WTC11 (cell line): ENCODE results near the gene SYTL4. TPM values are rescaled to one million over a fixed set of nuclear protein-coding genes. Genes with fewer than 3 reads are reported as not detected.

Experiments used
- ATAC-seq: fragments of 200-7000 bp; cut with Tn5 transposase; 2 replicates; pipeline ENCODE4 v1.10.0; 2021; ENCODE audit warnings: mild to moderate bottlenecking, moderate library complexity
- CTCF ChIA-PET: fragments of 300-600 bp; sonication (Branson Sonifier 250); formaldehyde crosslinking; loops from one replicate; lab custom pipeline; 2021; ENCODE audit warnings: antibody characterized with exemption; lab: Charles Lee
- POLR2A ChIA-PET: fragments of 350-600 bp; sonication (Branson Sonifier 250); formaldehyde crosslinking; loops from one replicate; lab custom pipeline; 2021; ENCODE audit warnings: antibody characterized with exemption; lab: Charles Lee
- DNase-seq: peaks from one replicate; pipeline ENCODE4 v3.0.0; 2021; ENCODE audit warnings: low spot score
- H3K27ac Mint-ChIP-seq: 2 replicates; pipeline ENCODE4 v1.8.0; 2021; ENCODE audit warnings: mixed read lengths
- H3K27me3 Mint-ChIP-seq: 2 replicates; pipeline ENCODE4 v1.8.0; 2021; ENCODE audit warnings: low read depth, mild to moderate bottlenecking, moderate library complexity, mixed read lengths
- H3K36me3 Mint-ChIP-seq: 2 replicates; pipeline ENCODE4 v1.8.0; 2021; ENCODE audit warnings: mixed read lengths
- H3K4me1 Mint-ChIP-seq: 2 replicates; pipeline ENCODE4 v1.8.0; 2022; ENCODE audit warnings: mixed read lengths
- H3K4me3 Mint-ChIP-seq: 2 replicates; pipeline ENCODE4 v1.8.0; 2021; ENCODE audit warnings: mild to moderate bottlenecking, moderate library complexity, mixed read lengths
- H3K9me3 Mint-ChIP-seq: 2 replicates; pipeline ENCODE4 v1.8.0; 2021; ENCODE audit warnings: mixed read lengths
- AR ChIP-seq: fragments of 250-450 bp; sonication (Bioruptor Pico); IDR thresholded peaks from 2 replicates; pipeline ENCODE4 v1.9.0; 2021; ENCODE audit warnings: mild to moderate bottlenecking
- ATF3 ChIP-seq: sonication (generic); formaldehyde crosslinking; conservative IDR thresholded peaks from 2 replicates; pipeline ENCODE4 v1.8.1; 2022; ENCODE audit warnings: mild to moderate bottlenecking, missing genetic modification reagents
- CREM ChIP-seq: sonication (generic); formaldehyde crosslinking; IDR thresholded peaks from 2 replicates; pipeline ENCODE4 v1.8.1; 2022; ENCODE audit warnings: mild to moderate bottlenecking, missing genetic modification reagents, moderate library complexity
- E2F4 ChIP-seq: sonication (generic); formaldehyde crosslinking; IDR thresholded peaks from 2 replicates; pipeline ENCODE4 v1.8.1; 2022; ENCODE audit warnings: low read depth, mild to moderate bottlenecking, moderate library complexity, missing genetic modification reagents, borderline replicate concordance
- ERG ChIP-seq: fragments of 250-450 bp; sonication (Bioruptor Pico); IDR thresholded peaks from 2 replicates; pipeline ENCODE4 v1.8.0; 2021; ENCODE audit warnings: mild to moderate bottlenecking
- GTF2I ChIP-seq: fragments of 250-450 bp; sonication (Bioruptor Pico); conservative IDR thresholded peaks from 2 replicates; pipeline ENCODE4 v1.4.0; 2021; ENCODE audit warnings: mild to moderate bottlenecking
- MYBL2 ChIP-seq: sonication (generic); formaldehyde crosslinking; IDR thresholded peaks from 2 replicates; pipeline ENCODE4 v1.8.1; 2023; ENCODE audit warnings: mild to moderate bottlenecking, moderate library complexity, missing genetic modification reagents
- NFE2L1 ChIP-seq: sonication (generic); formaldehyde crosslinking; IDR thresholded peaks from 2 replicates; pipeline ENCODE4 v1.8.1; 2023; ENCODE audit warnings: missing genetic modification reagents
- NR1H2 ChIP-seq: sonication (generic); formaldehyde crosslinking; IDR thresholded peaks from 2 replicates; pipeline ENCODE4 v1.9.0; 2021; ENCODE audit warnings: mild to moderate bottlenecking, moderate library complexity, missing genetic modification reagents
- NR2C2 ChIP-seq: sonication (generic); formaldehyde crosslinking; IDR thresholded peaks from 2 replicates; pipeline ENCODE4 v1.8.0; 2022; ENCODE audit warnings: mild to moderate bottlenecking, missing genetic modification reagents
- SP1 ChIP-seq: sonication (generic); formaldehyde crosslinking; conservative IDR thresholded peaks from 2 replicates; pipeline ENCODE4 v1.8.1; 2022; ENCODE audit warnings: missing genetic modification reagents
- STAT6 ChIP-seq: sonication (generic); formaldehyde crosslinking; conservative IDR thresholded peaks from 2 replicates; pipeline ENCODE4 v1.8.1; 2023; ENCODE audit warnings: mild to moderate bottlenecking, low read depth, missing genetic modification reagents, moderate library complexity
- TEAD1 ChIP-seq: sonication (generic); formaldehyde crosslinking; IDR thresholded peaks from 2 replicates; pipeline ENCODE4 v1.8.0; 2022; ENCODE audit warnings: mild to moderate bottlenecking, missing genetic modification reagents
- ZMAT4 ChIP-seq: fragments of 250-450 bp; sonication (Bioruptor Pico); IDR thresholded peaks from 2 replicates; pipeline ENCODE4 v1.9.0; 2021; ENCODE audit warnings: mild to moderate bottlenecking
- ZNF281 ChIP-seq: sonication (generic); formaldehyde crosslinking; IDR thresholded peaks from 2 replicates; pipeline ENCODE4 v1.8.0; 2023; ENCODE audit warnings: mild to moderate bottlenecking, missing genetic modification reagents
- ZNF416 ChIP-seq: fragments of 250-450 bp; sonication (Bioruptor Pico); IDR thresholded peaks from 2 replicates; pipeline ENCODE4 v1.9.0; 2021; ENCODE audit warnings: mild to moderate bottlenecking, inconsistent platforms
- ZNF532 ChIP-seq: fragments of 250-450 bp; sonication (Bioruptor Pico); IDR thresholded peaks from 2 replicates; pipeline ENCODE4 v1.9.0; 2021; ENCODE audit warnings: mild to moderate bottlenecking, borderline replicate concordance
- total RNA-seq: library from RNA; stranded (reverse); gene quantifications from 3 replicates; pipeline ENCODE4 v1.2.3, GENCODE V29; 2021

Gene SYTL4
- total RNA-seq, 1 experiment from 2014 or later: 0.31 TPM

GRCh38 chrX:100719139-100719538 is 12.8 kb downstream of the SYTL4 start (continued):
- TF ChIP-seq NFE2L1 (CRISPR knock-in tag): no peak

GRCh38 chrX:100717363-100717762 is 14.6 kb downstream of the SYTL4 start:
- no peak for ATAC-seq
- no peak overlapping the region for H3K27ac Mint-ChIP-seq
- no peaks in the 10 kb centered on the region for H3K4me1 Mint-ChIP-seq
- no peak overlapping the region for H3K4me3 Mint-ChIP-seq
- ChIA-PET CTCF (interaction anchor here (0.6 to 3.3 kb wide), 2 partner anchors 29 to 51 kb away, joined by 4 to 13 read pairs; no protein-coding TSS in a partner anchor), POLR2A (no interaction called here)
- DNase-seq: no peak
- peaks cover 5% of the 10 kb centered on the region for H3K9me3 Mint-ChIP-seq
- TF ChIP-seq AR (CRISPR knock-in tag) (no peak), CREM (CRISPR knock-in tag) (no peak), GTF2I (CRISPR knock-in tag) (no peak), E2F4 (CRISPR knock-in tag) (no peak), NR2C2 (CRISPR knock-in tag) (no peak), ERG (CRISPR knock-in tag) (no peak), TEAD1 (CRISPR knock-in tag) (no peak), ZMAT4 (CRISPR knock-in tag) (no peak), STAT6 (no peak), MYBL2 (CRISPR knock-in tag) (no peak), NR1H2 (CRISPR knock-in tag) (no peak), ATF3 (no peak), ZNF281 (CRISPR knock-in tag) (no peak), ZNF532 (CRISPR knock-in tag) (no peak), SP1 (CRISPR knock-in tag) (no peak), ZNF416 (no peak)
- TF ChIP-seq, all 79 proteins: peak for 0
- Mint-ChIP-seq H3K36me3 (peaks cover 3% of the 10 kb centered on the region; the same call in 1 of the 2 replicates), H3K27me3 (no peaks in the 10 kb centered on the region; the same call in 1 of the 2 replicates)
